ENCODE data around the gene MTG2. TPM values are rescaled to one million over a fixed set of nuclear protein-coding genes. Genes with fewer than 3 reads are reported as not detected.

MTG2 gene
- polyA plus RNA-seq, 1 of the 3 experiments (the other 2 are of a cell fraction): 42.9 TPM

DNA sequence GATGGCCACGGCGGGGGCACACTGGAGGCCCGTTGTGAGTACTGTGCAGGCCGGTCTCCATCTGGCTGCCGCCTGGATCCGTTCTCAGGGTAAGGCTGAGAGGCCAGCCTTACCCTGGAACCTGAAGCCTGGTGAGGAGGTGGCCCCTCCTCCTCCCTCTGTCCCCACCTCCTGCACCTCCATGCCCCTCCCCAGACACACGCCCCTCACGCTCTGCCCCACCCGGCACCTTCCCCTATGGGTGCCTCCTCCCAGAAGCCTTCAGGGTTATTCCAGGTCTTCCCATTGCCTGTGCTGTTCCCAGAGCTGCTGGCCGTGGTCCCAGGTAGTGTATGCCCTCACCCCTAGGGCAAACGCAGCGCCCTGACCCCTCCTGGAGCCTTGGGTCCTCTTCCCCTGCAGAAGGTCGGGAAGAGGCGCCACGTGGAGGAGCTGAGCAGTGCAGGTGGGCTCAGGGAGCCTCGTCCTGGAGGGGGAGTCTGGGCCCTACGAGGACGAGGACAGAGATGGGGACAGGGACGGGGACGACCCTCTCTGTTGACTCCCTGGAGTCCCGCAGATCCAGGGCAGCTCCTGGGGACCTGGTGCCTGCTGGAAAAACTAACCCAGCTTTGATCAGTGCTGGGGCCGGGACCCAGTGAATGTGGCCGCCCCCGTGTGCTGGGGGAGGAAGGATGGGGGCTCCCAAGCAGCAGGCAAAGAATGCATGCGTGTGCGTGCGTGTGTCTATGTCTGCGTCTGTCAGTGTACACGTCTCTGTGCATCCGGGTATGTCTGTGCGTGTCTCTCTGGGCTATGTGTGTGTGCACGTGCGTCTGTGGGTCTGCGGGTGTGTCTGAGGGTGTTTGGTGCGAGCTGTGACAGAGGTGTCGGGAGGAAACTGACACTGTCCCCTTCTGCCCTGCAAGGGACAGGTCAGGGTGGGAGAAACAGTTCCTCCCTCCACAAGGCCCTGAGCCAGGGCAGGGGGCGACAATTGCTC, 45.4 kb downstream of the MTG2 start (continued):
- TF ChIP-seq USF1 (IDR thresholded peaks at IDR 0.05; ENCODE audit: borderline replicate concordance, low read depth) (no peak), SMC3 (IDR thresholded peaks at IDR 0.05; ENCODE audit: low read depth, low read length) (no peak)

- Histone ChIP-seq H3K9me2 (no peaks in the 10 kb centered on the region), H3K36me3 (replicated peaks in 1 of 2; ENCODE audit: control insufficient read depth in 1 of 2, insufficient read depth in 2 of 2, low read length in 1 of 2) (no peaks in the 10 kb centered on the region), H3K4me2 (no peak overlapping the region), H3K4me3 (ENCODE audit: low read depth in 2 of 2, low read length in 1 of 2) (no peak overlapping the region), H2AFZ (ENCODE audit: low read depth) (no peak overlapping the region), H3K9me3 (no peaks in the 10 kb centered on the region), H3K79me2 (ENCODE audit: insufficient read depth) (no peaks in the 10 kb centered on the region), H3K27me3 (ENCODE audit: insufficient read depth) (peaks cover 16% of the 10 kb centered on the region; the same call in 1 of the 2 replicates), H3K4me1 (ENCODE audit: control insufficient read depth in 1 of 2, insufficient read depth in 2 of 2, low read depth in 1 of 2, low read length in 1 of 2) (peaks cover 0 to 21% of the 10 kb centered on the region in 2 experiments; a peak in 1 of 4 replicates), H3K9ac (no peak overlapping the region), H3F3A (replicated peaks; ENCODE audit: insufficient read depth) (peaks cover 7% of the 10 kb centered on the region), H3K27ac (ENCODE audit: low read depth in 2 of 2, low read length in 1 of 2) (no peak overlapping the region), H4K20me1 (ENCODE audit: insufficient read depth) (no peaks in the 10 kb centered on the region)
- TF ChIP-seq FOXJ3 (CRISPR knock-in tag; IDR thresholded peaks at IDR 0.05): no peak
- no peak for TF ChIP-seq MEF2A (IDR thresholded peaks at IDR 0.05; ENCODE audit: borderline replicate concordance, low read depth)
- no peak for TF ChIP-seq USF1 (IDR thresholded peaks at IDR 0.05; ENCODE audit: borderline replicate concordance, low read depth)
- TF ChIP-seq POLR2AphosphoS5 (IDR thresholded peaks at IDR 0.05; ENCODE audit: low read depth, low read length): no peak
- WGBS (ENCODE audit: low lambda C conversion rate): 77% methylated on average over 7 of the region's 7 CpGs
- no peak for DNase-seq
- ChIA-PET POLR2A (no interaction called here), CTCF (no interaction called here)
These were observed 46.2 kb downstream of the MTG2 start for GRCh38 chr20:62228982-62229545.

GRCh38 chr20:62229667-62230066, 46.8 kb downstream of the MTG2 start:
- no peaks in the 10 kb centered on the region for H3K79me2 ChIP-seq (ENCODE audit: insufficient read depth)
- no peaks in the 10 kb centered on the region for H3K36me3 ChIP-seq (replicated peaks in 1 of 2; ENCODE audit: control insufficient read depth in 1 of 2, insufficient read depth in 2 of 2, low read length in 1 of 2)
- CTCF ChIA-PET: no interaction called here
- H4K20me1 ChIP-seq (ENCODE audit: insufficient read depth): no peaks in the 10 kb centered on the region
- H3K27me3 ChIP-seq (ENCODE audit: insufficient read depth): peaks cover 13% of the 10 kb centered on the region; the same call in 1 of the 2 replicates
- H3K4me2 ChIP-seq: no peak overlapping the region
- peaks cover 7% of the 10 kb centered on the region for H3F3A ChIP-seq (replicated peaks; ENCODE audit: insufficient read depth)
- no peak overlapping the region for H3K4me3 ChIP-seq (ENCODE audit: low read depth in 2 of 2, low read length in 1 of 2)
- no peak overlapping the region for H3K9ac ChIP-seq
- no peaks in the 10 kb centered on the region for H3K9me3 ChIP-seq
- H3K27ac ChIP-seq (ENCODE audit: low read depth in 2 of 2, low read length in 1 of 2): no peak overlapping the region
- no peaks in the 10 kb centered on the region for H3K9me2 ChIP-seq
- POLR2A ChIA-PET: no interaction called here
- 35% methylated on average over 4 of the region's 4 CpGs for WGBS (ENCODE audit: low lambda C conversion rate)
- H3K4me1 ChIP-seq (ENCODE audit: control insufficient read depth in 1 of 2, insufficient read depth in 2 of 2, low read depth in 1 of 2, low read length in 1 of 2): peaks cover 0 to 26% of the 10 kb centered on the region in 2 experiments; a peak in 1 of 4 replicates
- no peak overlapping the region for H2AFZ ChIP-seq (ENCODE audit: low read depth)
- DNase-seq: no peak
- TF ChIP-seq CTCF (IDR thresholded peaks at IDR 0.05): no peak
- no peak for TF ChIP-seq CHD2 (IDR thresholded peaks at IDR 0.05; ENCODE audit: low read length, partially characterized antibody)
- no peak for TF ChIP-seq FOSL2 (IDR thresholded peaks at IDR 0.05; ENCODE audit: borderline replicate concordance, low read depth)
- TF ChIP-seq, protein P1, sequence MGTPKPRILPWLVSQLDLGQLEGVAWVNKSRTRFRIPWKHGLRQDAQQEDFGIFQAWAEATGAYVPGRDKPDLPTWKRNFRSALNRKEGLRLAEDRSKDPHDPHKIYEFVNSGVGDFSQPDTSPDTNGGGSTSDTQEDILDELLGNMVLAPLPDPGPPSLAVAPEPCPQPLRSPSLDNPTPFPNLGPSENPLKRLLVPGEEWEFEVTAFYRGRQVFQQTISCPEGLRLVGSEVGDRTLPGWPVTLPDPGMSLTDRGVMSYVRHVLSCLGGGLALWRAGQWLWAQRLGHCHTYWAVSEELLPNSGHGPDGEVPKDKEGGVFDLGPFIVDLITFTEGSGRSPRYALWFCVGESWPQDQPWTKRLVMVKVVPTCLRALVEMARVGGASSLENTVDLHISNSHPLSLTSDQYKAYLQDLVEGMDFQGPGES (IDR thresholded peaks at IDR 0.05; ENCODE audit: low read depth, low read length): no peak
- no peak for TF ChIP-seq GABPA (IDR thresholded peaks at IDR 0.05; ENCODE audit: low read depth)
- TF ChIP-seq TEAD4 (IDR thresholded peaks at IDR 0.05; ENCODE audit: borderline replicate concordance, insufficient read depth): no peak
- TF ChIP-seq MAX (IDR thresholded peaks at IDR 0.05; ENCODE audit: low read depth): no peak
- no peak for TF ChIP-seq RXRA (IDR thresholded peaks at IDR 0.05; ENCODE audit: borderline replicate concordance, low read depth)
- TF ChIP-seq FOXJ3 (CRISPR knock-in tag; IDR thresholded peaks at IDR 0.05): no peak
- no peak for TF ChIP-seq SMC3 (IDR thresholded peaks at IDR 0.05; ENCODE audit: low read depth, low read length)
- no peak for TF ChIP-seq USF2 (IDR thresholded peaks at IDR 0.05; ENCODE audit: borderline replicate concordance, low read depth, low read length)
- TF ChIP-seq FOXM1 (IDR thresholded peaks at IDR 0.05; ENCODE audit: low read depth): no peak
- TF ChIP-seq NFIC (IDR thresholded peaks at IDR 0.05; ENCODE audit: borderline replicate concordance): no peak
